Lower leg skin (tissue), 4 donors: ENCODE measurements around the gene CSF1R. TPM values are rescaled to one million over a fixed set of nuclear protein-coding genes. Genes with fewer than 3 reads are reported as not detected.
"Not testable (repeated sequence)": the region's sequence is repeated elsewhere in the genome, so short reads cannot be mapped to it uniquely, and the experiment has no call there.

ENCODE experiments used
- DNase-seq, 2 donors: peaks; one replicate each; pipeline ENCODE4 v3.0.0-alpha.2; 2019; ENCODE audit warnings: low spot score in 2 of 2
- H3K4me3 ChIP-seq: fragments of 200-600 bp; sonication (generic); 2 replicates; pipeline ENCODE4 v1.5.1; 2017; ENCODE audit warnings: mild to moderate bottlenecking, low read depth; ENCODE audit not compliant: poor library complexity, severe bottlenecking
- CTCF ChIP-seq, 3 donors: fragments of 450-650 bp; IDR thresholded peaks; one replicate each; pipeline ENCODE4 v1.5.1; 2016; ENCODE audit warnings: antibody characterized with exemption in 3 of 3, mild to moderate bottlenecking in 3 of 3, moderate library complexity in 2 of 3
- POLR2A ChIP-seq, 2 donors: fragments of 450-650 bp; IDR thresholded peaks; one replicate each; pipeline ENCODE4 v1.6.1; 2016 to 2017; ENCODE audit warnings: antibody characterized with exemption in 2 of 2, mild to moderate bottlenecking in 1 of 2, moderate library complexity in 1 of 2
- WGBS, 2 donors: methylation state at CpG; one replicate each; pipeline ENCODE4 v1.1.5; 2018; 5-methylcytosine and 5-hydroxymethylcytosine counted together
- intact Hi-C: fragments of 100-400 bp; cut with DNase I; formaldehyde crosslinking; loops from one replicate; pipeline ENCODE4 v1.15.0; 2023; ENCODE audit warnings: low total_unique reads
- total RNA-seq, 4 donors: library from RNA; depleted of rRNA; stranded (reverse); fragments of >200 nt; gene quantifications; one replicate each; pipeline ENCODE4 v1.1.0, GENCODE V29; 2016

Gene CSF1R
- total RNA-seq, 4 donors from 2014 or later = 17.9 to 27.3 (median 23.9) TPM

GRCh38 chr5:150103678-150104549 is 17.6 kb upstream of the CSF1R start:
- 85 to 92% methylated on average over 5 of the region's 5 CpGs for WGBS, 2 donors
- intact Hi-C loops = no loop called here
- H3K4me3 ChIP-seq = no peak overlapping the region
- peak in 1 of 2 donors; percentile 74 for DNase-seq
- TF ChIP-seq CTCF (IDR thresholded peaks at IDR 0.05) (no peak), POLR2A (IDR thresholded peaks at IDR 0.05) (no peak)

- DNase-seq = peak in 1 of 2 donors; percentile 48
- H3K4me3 ChIP-seq = no peak overlapping the region
- TF ChIP-seq CTCF (IDR thresholded peaks at IDR 0.05) (no peak), POLR2A (IDR thresholded peaks at IDR 0.05) (no peak)
- WGBS, 2 donors = 69 to 72% methylated on average over 6 of the region's 6 CpGs
- intact Hi-C loops = no loop called here
Observed at GRCh38 chr5:150101023-150101422, 14.7 kb upstream of the CSF1R start.

GRCh38 chr5:150097152-150097551 is 10.8 kb upstream of the CSF1R start:
- intact Hi-C loops = no loop called here
- TF ChIP-seq POLR2A (IDR thresholded peaks at IDR 0.05) = no peak
- no peak for TF ChIP-seq CTCF (IDR thresholded peaks at IDR 0.05)
- no peak overlapping the region for H3K4me3 ChIP-seq
- DNase-seq = no peak

- TF ChIP-seq CTCF (IDR thresholded peaks at IDR 0.05) (no peak), POLR2A (IDR thresholded peaks at IDR 0.05) (no peak)
- H3K4me3 ChIP-seq = no peak overlapping the region
- WGBS, 2 donors = 83 to 87% methylated on average over 3 of the region's 3 CpGs
Observed at GRCh38 chr5:150092159-150092787, 5.9 kb upstream of the CSF1R start.

GRCh38 chr5:150085191-150085912 is 1.0 kb downstream of the CSF1R start:
- H3K4me3 ChIP-seq = no peak overlapping the region
- intact Hi-C loops = no loop called here
- TF ChIP-seq POLR2A (IDR thresholded peaks at IDR 0.05) (no peak), CTCF (IDR thresholded peaks at IDR 0.05) (no peak)
- 75 to 91% methylated on average over 7 of the region's 7 CpGs for WGBS, 2 donors
- DNase-seq = peak in 1 of 2 donors; percentile 57

More at GRCh38 chr5:150092159-150092787, 5.9 kb upstream of the CSF1R start:
- DNase-seq = peak in 1 of 2 donors; percentile 18
- intact Hi-C loops = no loop called here

- H3K4me3 ChIP-seq = not testable (repeated sequence)
Observed at GRCh38 chr5:150084754-150085153, 1.6 kb downstream of the CSF1R start.

More at GRCh38 chr5:150084754-150085153, 1.6 kb downstream of the CSF1R start:
- peak in 1 of 2 donors; percentile 76 for DNase-seq
- intact Hi-C loops = not testable (repeated sequence)
- 92 to 97% methylated on average over 6 of the region's 6 CpGs for WGBS, 2 donors
